T1000 (cell line): ENCODE results near the gene TACC2.

Source experiments
- DNase-seq: peaks from one replicate; lab custom pipeline; 2025; ENCODE audit warnings: mixed read lengths; lab: John Stamatoyannopoulos, UW

TACC2 gene

GRCh38 chr10:122220736-122221135 lies 231.8 kb downstream of the TACC2 start:
- no peak for DNase-seq

- no peak for DNase-seq
Measured at GRCh38 chr10:122221958-122222357, 233.0 kb downstream of the TACC2 start.

- DNase-seq, result no peak
Measured at GRCh38 chr10:122222638-122223037, 233.7 kb downstream of the TACC2 start.

- no peak for DNase-seq
Measured at GRCh38 chr10:122224159-122224558, 235.2 kb downstream of the TACC2 start.

- no peak for DNase-seq
Measured at GRCh38 chr10:122225330-122225729, 236.4 kb downstream of the TACC2 start.

- DNase-seq, result no peak
Measured at GRCh38 chr10:122227754-122228153, 238.8 kb downstream of the TACC2 start.

GRCh38 chr10:122229666-122230065 lies 240.7 kb downstream of the TACC2 start:
- DNase-seq, result no peak

GRCh38 chr10:122230222-122230621 lies 241.3 kb downstream of the TACC2 start:
- DNase-seq, result no peak

GRCh38 chr10:122232769-122233168 lies 243.8 kb downstream of the TACC2 start:
- no peak for DNase-seq

GRCh38 chr10:122233857-122234348 lies 244.9 kb downstream of the TACC2 start:
- DNase-seq, result no peak

GRCh38 chr10:122234416-122234815 lies 245.5 kb downstream of the TACC2 start:
- DNase-seq, result no peak

- DNase-seq, result no peak
Measured at GRCh38 chr10:122236690-122237306, 247.8 kb downstream of the TACC2 start.

GRCh38 chr10:122237331-122237990 lies 248.5 kb downstream of the TACC2 start:
- DNase-seq, result no peak

GRCh38 chr10:122239578-122240257 lies 250.8 kb downstream of the TACC2 start:
- no peak for DNase-seq

- no peak for DNase-seq
Measured at GRCh38 chr10:122240401-122240800, 251.4 kb downstream of the TACC2 start.

GRCh38 chr10:122241836-122242235 lies 252.9 kb downstream of the TACC2 start:
- DNase-seq, result no peak

GRCh38 chr10:122243550-122243949 lies 254.6 kb downstream of the TACC2 start:
- no peak for DNase-seq

GRCh38 chr10:122244001-122244975 lies 255.3 kb downstream of the TACC2 start:
- DNase-seq, result no peak

- no peak for DNase-seq
Measured at GRCh38 chr10:122245136-122245535, 256.2 kb downstream of the TACC2 start.

GRCh38 chr10:122245897-122246296 lies 256.9 kb downstream of the TACC2 start:
- no peak for DNase-seq

- no peak for DNase-seq
Measured at GRCh38 chr10:122246830-122247520, 258.0 kb downstream of the TACC2 start.
